ENCODE results near the gene COL18A1.
"Not testable (repeated sequence)": the region's sequence is repeated elsewhere in the genome, so short reads cannot be mapped to it uniquely, and the experiment has no call there.

Gene COL18A1
- total RNA-seq, result 3.1 to 28.7 reads per million in 2 donors

DNA sequence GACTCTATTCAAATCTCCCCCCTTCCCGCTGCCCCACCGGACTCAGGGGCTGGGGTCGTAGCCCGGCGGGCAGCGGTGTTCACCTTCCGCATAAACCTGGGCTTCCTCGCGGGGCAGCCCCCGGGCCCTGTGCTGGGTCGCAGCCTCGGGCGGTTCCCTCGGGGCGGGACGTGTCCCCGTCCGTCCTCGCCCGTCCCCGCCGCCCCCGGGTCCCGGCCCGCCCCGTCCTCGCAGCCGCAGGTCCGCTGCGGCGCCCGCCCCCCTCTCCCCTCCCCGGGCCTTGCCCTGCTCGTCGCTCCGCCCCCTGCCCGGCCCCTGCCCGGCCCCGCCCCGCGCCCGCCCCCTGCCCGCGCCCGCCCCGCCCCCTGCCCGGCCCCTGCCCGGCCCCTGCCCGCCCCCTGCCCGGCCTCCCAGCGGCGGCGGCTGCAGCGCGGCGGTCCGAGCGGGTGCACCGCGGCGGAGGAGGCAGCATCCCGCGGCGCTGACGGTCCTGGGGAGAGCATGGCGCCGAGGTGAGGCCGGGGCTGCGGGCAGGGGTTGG is at the start of gene COL18A1:
COL18A1 (plus strand) TSS at position 436 of the 541 bp plus-strand sequence; CDS start at position 502, 66 bp downstream.
- no peak for DNase-seq

DNA sequence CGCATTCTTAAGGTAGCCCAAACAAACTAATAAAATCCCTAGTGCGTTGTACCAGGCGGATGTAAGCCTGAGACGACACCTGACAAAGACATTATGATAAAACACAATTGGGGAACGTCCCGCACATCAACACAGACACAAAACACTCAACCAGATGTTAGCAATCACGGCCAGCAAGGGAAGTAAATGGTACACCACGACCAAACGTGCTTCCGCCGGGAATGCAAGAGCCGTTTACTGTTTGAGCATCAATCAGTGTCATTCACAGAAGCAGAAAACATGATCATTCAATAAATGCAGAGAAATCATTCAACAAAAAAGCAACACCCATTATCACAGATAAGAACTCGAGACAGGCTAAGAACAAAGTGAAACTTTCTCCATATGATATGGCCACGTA is 49.4 kb upstream of the COL18A1 start:
- no peak for DNase-seq

DNA sequence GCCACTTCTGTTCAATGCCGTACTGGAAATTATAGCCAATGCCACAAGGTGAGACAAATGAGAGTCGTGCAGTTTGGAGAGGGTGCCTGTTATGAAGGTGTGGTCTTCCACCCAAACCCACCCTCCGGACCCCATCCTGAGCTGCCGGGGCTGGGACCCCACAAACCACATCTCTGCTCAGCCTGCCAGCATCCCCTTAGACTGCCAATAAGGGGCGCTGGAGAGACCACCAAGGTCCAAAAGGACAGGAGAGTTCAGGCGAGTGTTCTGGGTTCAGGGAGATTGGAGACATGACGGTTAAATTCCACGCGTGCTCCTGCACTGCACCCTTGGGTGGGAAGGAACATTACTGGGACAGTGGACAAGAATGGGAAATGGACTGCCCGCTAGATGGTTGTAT is 48.7 kb upstream of the COL18A1 start:
- DNase-seq, result no peak

DNA sequence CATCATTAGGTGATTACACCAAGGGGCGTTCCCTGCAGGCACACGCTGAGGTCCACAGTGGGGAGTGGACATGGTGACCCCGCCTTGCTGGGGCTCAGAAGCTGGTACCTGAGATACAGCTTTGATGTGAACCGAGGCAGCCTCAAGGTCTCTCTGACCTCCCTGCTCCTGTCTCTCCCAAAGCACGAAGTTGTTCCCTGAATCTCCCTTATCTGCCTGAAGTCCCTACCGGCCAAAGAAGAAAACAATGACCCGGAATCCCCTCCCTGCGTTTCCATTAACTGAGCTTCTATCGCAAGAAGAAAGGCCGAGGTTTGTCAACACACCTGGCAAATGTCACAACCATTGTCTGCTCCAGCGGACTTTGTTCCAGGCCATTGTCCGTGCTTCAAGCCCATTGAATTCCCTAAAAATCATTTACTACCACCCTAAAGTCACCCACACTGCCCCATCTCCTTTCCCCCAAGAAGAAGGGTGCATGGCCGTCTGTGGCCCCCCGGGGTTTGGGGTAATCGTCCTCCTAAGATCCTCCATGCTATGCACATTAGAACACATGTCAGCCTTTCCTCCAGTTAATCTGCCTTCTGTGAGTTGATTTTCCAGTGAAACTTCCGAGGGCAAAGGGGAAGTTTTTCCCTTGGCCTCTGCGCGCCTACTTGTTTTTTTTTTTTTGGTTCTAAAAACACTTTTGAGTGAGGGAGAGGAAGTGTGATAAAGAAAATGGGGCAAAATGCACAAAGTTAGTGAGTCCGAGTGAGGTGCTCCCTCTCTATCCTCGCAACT is 48.1 kb upstream of the COL18A1 start:
- no peak for DNase-seq

DNA sequence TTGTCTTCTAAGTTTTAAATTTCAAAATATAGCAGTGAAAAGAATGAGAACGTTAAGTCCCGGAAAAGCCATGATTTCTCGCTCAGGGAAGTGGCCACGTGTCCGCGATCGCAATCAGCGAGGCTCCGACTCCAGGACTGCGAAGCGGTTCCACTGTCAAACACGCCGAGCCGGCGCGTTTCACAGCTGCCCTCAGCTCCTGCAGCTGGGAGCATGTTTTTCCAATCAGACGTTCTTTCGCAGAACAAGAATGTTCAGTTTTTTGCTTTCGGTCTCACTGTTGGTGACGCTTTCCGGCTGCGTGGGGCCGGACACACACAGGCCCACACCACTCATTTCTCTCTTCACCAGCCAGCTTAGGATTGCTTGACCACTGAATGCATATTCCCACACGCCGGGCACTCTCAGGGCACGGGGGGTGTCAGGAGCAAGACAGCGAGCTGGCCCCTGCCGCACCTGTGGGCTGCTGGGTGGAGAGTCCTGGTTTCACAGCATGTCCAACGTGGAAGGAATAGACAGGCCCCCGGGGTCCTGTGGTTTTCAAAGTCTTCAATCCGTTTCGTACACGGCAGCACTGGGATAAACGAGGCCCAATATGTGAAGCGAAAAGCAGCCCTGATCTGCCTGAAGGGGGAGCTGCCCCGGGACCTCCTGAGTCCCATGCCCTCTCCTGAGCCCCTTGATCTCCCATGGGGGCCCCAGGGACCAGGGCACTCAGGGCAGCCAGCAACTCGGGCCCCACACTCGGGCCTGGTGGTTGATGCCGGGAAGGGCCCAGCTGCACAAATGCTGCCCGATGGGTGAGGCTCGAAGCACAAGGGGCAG is 47.3 kb upstream of the COL18A1 start:
- DNase-seq, result no peak

DNA sequence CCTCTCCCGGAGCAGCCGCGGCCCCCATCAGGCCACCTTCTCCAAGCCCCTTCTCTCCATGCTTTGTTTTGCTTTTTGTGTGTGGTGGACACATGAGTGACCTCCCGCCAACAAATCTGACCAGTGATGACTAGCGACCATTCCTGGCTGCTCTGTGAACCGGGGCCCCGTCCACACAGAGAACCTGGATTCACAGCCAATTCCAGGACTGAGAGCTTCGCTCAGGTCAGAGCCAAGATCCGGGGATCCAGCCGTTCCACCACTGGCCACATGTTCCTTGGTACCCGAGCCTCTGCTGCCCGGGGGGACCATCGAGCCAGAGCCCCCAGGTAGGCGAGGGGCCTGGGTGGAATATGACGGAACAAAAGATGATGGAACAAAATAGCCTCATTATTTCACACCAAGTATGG is 46.7 kb upstream of the COL18A1 start:
- no peak for DNase-seq

DNA sequence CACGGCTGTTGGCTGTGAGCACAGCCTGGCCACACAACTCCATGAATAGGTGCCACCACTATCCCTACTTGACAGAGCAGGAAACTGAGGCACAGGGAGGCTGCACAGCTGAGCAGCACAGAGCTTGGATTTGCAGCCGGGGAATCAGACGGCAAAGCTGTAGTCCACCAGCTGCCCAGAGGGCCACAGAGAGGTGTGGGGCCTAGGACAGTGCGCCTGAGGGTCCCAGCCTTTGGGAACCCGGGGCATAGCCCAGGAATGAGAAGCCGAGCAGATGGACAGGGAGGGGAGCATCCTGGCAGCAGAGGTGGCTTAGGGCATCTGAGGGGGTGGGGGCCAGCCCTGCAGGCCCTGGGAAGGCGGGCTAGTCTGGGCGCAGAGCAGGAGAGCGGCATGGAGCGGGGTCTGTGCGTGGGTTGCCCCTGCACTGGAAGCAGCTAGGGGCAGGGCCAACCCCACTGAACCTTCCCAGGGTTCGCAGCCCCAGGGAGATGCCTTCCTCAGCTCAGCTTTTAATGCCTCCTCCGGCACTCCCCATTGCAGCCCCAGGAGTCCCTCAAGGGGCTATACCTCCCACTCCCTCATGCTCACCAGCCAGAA is 46.2 kb upstream of the COL18A1 start:
- DNase-seq, result no peak

DNA sequence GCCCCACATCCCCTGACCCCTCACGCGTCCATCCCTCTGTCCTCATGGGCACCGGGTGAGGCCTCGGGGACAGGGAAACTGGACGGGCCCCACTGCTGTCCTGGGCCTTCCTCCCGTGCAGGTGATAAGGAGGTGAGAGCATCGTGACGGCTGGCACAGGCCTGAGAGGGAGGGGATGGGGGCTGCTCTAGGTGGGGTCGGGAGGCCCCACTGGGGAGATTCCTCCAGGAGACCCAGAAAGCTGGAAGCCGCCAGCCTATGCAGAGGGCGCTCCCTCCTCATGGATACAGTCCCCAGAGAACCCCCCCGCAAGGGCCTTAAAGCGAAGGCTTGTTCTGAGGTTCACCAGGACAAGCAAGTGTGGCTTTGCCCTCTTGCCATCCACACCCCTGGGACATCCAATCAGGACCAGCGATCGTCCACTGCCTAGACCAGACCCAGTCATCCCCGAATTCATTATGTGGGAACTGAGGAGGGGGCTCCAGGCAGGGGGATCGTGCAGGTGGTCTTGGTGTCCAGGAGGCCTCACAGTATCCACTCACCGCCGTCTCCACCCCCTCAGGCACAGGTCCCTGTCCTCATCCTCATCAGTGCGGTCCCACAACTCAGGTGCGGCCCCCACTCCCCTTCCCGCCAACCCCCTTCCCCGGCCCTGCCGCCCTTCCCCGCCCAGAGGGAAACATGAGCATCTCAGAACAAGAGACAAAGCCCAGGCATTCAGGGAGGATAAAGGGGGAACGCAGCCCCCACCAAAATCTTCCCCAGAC is 45.3 kb upstream of the COL18A1 start:
- no peak for DNase-seq

DNA sequence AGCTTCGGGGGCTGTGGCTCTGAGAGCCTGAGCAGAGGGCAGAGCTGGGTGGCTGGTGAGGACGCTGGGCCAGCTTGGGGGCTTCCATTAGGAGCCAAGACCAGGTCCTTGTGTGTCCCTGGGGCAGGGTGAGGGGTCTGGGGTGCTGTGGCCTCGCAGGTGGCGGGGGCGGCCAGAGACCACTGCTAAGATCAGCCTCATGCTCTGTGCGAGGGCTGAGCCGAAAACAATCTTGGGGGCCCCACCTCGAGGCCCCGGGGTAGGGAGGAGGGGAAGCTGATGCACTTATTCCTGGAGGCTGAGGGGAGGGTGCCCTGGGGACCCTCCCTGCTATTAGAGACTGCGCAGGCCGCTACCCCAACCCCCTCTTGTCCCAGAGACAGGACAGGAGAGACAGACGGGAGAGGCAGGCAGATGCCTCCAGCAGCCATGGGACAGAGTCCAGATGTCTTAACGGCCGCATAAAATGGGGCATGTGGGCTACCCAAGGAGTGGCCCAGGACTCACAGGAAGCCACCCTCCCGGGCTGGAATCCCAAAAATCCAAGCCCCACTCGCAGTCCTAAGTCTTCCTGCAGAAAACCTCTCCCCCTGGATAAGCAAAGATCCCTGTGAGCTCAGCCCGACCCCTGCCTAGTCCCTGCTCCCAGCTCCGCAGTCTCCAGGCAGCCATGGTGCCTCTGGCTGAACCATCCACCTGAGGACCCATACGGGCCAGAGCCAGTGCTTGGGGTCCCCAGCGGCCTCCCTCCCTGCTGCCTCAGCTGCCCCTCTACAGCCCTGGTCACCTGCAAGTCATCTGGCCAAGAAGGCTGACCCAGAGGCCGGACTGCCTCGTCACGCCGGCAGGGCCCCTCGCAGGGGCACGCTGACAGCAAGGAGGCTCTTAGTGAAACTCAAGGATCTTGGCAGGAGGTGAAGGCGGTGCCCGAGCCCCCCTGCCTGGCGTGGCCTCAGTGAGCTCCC is 43.6 kb upstream of the COL18A1 start:
- no peak for DNase-seq

DNA sequence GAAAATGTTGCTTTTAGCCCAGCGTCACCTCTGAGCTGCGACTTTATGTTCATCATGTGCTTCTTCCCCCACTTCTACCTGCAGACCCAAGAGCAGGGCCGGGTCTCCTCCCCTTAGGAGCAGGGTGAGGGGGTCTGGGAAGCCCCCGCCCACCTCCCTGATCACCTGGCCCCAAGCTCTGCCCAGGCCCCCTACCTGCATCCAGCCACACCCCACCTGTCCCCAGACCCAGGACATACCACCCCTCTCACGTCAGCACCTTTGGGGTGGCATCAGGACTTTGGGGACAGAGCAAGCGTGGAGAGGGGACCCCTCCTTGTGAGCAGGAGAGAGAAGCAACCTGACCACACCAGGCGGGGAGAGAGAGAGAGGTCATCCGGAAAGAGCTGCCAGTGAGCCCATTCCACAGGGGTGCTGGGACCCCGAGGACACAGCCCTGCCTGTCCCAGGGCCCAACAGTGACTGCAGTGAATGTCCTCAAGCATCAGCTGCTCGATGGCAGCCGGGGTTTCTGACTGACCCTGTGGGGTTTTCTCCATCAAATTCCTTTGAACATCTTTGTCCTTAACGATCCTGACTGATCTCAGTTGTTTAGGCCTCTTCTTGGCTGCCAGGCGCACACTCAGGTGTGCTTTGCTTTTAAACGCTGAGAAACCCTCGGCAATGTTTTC is 42.8 kb upstream of the COL18A1 start:
- no peak for DNase-seq

DNA sequence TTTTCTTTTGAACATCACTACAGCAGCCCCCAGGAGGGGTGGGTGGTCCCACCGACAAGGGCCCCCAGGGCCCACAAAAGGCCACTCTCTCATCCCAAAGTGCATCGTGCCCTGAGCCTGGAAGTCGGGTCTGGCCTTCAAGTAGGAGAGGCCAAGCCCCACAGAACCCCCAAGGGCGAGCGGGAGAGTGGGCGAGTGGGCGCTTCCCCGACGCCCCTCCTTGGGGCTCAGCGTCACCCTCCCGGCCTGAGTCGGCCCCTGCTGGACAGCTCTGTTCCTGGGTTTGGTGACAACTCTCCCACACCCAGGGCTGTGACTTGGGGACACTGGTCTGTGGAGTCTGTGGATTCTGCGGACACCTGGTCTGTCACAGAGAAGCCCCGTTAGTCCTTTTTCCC is 42.2 kb upstream of the COL18A1 start:
- DNase-seq, result no peak

DNA sequence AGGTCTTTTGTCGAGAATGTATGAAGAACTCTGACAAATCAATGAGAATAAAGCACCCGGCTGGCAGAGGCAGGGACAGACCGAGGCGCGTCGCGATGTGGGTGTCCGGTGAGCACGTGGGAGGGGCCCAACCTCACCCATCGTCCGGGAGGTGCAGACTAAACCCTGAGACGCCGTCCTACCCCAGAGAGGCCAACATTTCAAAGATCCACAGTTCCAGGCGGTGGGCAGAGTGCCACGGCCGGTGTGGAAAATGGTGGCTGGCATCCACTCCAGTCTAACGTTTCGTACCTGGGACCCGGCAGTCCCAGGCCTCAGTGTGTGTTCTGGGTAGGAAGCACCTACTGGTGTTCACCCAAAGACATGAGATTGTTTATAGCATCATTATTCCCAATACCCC is 41.7 kb upstream of the COL18A1 start:
- not testable (repeated sequence) for DNase-seq

DNA sequence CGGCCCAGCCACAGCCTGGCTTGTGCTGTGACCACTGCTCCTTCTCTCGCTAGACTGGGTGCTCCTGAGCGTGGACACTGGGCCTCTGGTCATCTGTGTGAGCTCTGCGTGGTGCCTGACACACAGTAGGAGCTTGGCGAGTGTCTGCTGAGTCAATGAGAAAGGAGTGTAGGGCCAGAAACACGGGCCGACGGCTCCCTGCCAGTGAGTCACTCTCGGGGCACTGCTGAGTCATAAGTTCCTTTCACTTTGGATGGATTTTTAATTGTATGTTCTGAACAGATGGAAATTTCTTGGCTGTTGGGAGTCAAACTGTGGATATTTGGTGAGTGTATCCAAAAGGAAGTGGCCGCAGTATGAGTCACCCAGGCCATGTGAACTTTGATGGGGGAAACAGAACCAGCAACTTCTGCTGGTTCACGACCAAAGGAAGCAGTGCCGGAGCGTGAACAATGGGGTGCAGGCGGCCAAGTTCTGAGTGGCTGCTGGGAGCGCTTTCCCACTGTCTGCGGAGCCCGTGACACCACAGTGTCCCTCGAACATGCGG is 41.0 kb upstream of the COL18A1 start:
- DNase-seq, result no peak

DNA sequence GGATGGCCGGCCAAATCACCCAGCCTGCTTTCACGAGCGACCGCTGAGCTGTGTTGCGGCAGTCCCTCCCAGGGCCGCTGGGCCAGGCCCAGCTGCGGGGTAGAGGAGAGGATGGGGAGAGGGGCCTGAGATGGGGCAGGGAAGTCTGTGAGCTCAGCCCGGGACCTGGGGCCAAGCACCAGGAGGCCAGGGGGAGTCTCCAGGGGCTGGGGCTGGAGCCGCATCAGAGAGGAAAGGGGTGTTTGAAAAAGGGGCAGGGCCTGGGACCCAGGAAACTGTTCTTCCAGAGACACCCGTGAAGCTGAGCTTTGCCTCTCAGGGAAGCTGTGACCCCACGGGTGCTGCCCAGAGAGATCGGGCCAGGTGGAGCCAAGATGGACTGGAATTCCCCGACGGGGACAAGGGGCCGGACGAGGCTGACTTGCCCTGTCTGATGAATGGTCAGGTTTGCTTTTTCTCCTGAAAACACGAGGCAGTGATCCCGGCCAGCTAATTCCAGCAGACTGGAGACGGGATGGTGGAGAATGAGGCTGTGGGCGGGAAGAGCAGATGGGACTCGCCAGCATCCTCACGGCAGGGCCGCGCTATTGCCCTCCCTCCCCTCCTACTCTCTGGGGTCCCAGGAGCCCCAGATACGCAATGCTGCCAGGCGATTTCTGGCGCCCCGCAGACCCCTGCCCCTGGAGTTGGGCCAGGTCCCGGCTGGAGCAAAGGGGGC is 40.3 kb upstream of the COL18A1 start:
- DNase-seq, result no peak

DNA sequence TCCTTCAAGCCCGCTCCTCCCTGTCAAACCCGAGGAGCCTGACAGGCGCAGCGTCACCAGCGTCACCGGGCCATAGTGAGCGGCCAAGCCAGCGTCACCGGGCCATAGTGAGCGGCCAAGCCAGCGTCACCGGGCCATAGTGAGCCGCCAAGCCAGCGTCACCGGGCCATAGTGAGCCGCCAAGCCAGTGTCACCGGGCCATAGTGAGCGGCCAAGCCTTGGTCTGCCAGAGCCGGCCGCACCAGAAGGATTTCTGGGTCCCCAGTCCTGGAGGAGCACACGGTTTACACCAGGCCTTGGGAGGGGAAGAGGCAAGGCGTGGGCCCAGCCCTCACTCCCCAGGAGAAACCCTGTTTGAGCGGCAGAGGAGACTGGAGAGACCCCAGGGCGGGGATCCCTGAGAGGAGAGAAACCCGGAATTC is 39.8 kb upstream of the COL18A1 start:
- DNase-seq, result no peak

DNA sequence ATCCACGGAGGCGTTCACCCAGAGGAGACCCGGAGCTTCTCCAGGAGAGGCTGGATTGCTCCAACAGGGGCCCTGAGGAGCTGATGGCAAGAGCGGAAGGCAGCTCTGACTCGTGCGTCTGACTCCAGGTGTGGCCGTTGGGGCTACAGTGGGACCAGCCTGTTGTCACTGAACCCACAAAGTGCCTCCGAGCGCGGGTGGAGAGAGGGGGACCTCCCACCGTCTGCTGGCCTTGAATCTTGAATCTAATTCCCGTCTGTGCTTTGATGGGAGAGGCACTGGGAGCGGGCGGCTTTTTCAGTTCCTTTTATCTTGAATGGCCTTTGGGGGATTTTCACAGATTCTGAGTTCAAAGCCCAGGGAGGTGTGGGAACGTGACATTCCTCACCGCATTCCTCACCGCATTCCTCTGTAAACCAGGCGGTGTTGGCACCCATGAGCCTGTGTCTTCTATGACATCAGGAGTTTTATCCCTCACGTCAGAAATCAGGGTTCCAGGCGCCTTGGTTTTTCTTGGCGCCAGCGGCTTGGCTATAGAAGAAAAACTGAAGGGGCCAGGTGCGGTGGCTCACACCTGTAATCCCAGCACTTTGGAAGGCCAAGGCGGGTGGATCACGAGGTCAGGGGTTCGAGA is 39.2 kb upstream of the COL18A1 start:
- DNase-seq, result no peak

DNA sequence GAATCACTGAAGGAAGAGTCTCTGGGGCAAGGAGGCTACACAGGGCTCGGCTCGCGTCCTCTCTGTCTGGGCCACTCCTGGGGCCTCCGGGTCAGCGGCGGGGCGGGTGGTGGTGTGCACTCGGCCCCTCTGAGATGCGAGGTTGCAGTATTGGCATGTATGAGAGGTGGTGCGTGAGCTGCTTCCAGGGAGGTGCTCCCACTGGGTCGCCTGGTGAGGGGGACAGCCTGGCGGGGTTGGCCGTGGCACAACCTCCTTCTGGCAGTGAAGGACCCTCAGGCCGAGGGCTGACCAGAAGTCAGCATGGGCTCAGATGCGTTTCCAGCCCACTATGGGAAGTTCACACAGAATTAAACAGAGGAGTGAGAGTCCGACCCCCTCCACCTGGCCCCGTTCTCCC is 38.5 kb upstream of the COL18A1 start:
- no peak for DNase-seq

DNA sequence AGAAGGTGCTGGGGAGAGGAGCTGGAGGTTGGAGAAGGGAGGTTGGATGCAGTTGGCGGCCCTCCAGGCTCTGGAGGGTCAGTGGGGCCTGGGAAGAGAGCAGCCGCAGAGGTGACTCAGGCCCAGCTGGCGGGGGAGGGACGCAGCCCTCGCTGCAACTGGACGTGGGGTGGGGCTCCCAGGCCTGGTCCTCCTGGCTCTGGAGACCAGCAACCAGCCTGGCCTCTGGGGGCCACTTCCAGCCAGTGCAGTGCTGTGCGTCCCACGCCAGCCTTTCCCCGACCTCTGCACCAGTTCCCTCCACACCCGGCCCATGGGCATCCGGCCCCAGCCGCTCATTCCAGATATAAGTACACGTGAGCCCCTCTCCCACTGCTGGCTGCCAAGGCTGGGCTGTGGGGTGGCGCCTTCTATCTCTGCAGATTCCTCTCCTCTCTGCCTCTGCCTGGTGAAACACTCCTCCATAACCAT is 38.0 kb upstream of the COL18A1 start:
- no peak for DNase-seq

Data from activated gamma-delta T cell (primary cell).